HG02759 (cell line): ENCODE measurements around the gene GGT1.
"Not testable (repeated sequence)": the region's sequence is repeated elsewhere in the genome, so short reads cannot be mapped to it uniquely, and the experiment has no call there.

Experiments
- ATAC-seq: cut with Tn5 transposase; IDR thresholded peaks from one replicate; pipeline ENCODE4 v1.9.1; 2021; ENCODE audit warnings: mild to moderate bottlenecking, moderate library complexity; ENCODE audit not compliant: unreplicated experiment

GGT1 gene

DNA sequence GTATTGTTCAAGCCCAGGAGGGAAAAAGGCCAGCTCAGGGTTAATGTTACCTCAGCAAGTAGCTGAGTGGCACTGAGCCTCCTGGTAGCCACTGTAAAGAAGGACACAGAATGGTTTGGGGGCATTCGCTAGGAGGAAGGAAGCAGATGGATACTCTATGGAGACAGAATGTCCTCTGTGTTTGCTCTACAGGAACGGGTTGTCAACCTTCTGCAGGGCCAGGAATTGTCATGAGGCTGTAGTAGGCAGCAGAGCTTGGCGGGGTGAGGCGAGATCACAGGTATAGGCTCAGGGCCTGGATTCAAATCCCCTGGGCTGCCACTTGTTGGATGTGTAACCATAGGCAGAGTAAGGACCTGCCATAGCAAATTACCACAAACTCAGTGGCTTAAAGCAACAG is 7.1 kb upstream of the GGT1 start:
- no peak for ATAC-seq

GRCh38 chr22:24597076-24597475 is 5.9 kb upstream of the GGT1 start:
- ATAC-seq, result not testable (repeated sequence)

DNA sequence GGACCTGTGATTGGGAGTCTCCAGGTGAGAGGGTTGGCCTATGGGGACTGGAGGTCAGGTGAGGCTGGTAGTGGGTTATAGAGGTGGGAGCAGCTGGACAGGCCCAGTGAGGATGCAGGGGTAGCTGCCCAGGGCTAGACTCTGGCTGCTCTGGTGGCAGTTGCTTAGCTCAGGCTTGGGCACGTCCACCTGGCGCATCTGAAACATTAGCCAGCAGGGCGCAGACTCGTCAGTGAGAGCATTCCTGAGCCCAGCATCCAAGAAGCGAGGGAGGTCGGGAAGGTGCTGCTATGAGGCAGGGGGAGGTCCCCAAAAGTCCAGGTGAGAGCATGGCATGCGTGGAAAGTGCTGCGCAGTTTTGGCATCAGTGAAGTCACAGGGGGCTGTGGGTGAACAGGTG is 3.5 kb upstream of the GGT1 start:
- ATAC-seq, result no peak

DNA sequence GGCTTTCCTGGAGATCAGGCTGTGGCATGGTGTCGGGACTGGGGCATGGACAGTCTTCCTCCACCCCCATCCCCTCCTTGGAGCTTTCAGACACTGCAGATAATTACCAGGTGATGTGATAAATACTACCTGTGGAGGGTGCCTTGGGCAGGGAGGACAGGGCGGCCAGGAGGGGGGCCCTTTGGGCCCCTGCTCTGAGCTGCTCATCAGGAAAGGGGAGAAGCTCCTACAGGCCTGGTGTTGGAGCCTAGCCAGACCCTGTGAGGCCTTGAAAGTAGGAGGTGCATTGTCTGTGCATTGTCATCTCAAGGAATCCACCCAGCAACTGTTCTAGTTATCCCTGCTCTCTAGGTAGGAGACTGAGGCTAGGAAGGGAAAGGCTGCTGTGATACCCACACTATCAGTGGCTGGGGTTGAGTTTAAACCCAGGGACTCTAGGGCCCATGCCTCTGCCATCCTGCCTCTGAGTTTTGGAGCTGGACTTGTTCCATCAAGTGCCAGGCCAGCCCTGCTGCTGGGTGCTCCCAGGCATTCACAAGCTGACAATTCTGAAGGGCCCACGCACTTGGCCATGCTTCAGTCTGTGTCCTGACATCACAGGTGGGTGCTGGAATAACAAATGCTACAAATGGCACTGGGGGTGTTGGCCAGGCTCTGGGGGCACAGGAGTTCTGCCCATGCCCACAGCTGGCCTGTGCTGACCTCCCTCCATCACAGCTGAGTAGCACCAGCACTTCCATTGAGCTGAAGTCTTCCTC is 2.9 kb upstream of the GGT1 start:
- ATAC-seq, result not testable (repeated sequence)

- ATAC-seq, result no peak
Measured at GRCh38 chr22:24601217-24602104, 1.5 kb upstream of the GGT1 start.

- not testable (repeated sequence) for ATAC-seq
Measured at GRCh38 chr22:24602105-24602749, 766 bp upstream of the GGT1 start.

GRCh38 chr22:24603770-24604629 is 1.0 kb downstream of the GGT1 start:
- not testable (repeated sequence) for ATAC-seq

- not testable (repeated sequence) for ATAC-seq
Measured at GRCh38 chr22:24606340-24606739, 3.3 kb downstream of the GGT1 start.

DNA sequence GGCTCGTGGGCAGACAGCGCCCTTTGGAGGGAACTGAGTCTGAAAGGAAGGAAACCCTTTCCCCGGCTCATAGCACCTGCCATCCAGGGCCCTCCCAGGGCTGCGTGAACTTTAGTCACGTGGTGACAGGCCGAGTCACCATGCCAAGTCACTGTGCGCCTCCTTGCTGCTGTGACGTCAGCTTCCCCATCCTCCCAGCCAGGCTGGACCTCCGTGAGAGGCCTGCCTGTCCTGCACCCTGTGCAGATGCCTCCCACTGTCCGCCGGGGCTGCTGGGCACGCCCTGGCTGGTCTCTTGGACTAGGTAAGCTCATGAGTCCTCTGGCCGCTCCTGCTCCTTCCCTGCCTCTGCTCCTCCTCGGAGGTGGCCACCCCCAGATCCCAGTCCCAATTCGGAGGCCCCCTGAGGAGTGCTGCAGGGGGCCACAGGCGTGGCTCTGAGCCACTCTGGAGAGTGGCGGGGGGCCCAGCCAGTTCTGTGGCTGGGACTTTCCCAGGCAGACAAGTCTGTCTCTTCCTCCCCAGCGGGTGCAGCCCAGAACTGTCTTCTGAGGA is 4.5 kb downstream of the GGT1 start:
- peak; percentile 75 for ATAC-seq

DNA sequence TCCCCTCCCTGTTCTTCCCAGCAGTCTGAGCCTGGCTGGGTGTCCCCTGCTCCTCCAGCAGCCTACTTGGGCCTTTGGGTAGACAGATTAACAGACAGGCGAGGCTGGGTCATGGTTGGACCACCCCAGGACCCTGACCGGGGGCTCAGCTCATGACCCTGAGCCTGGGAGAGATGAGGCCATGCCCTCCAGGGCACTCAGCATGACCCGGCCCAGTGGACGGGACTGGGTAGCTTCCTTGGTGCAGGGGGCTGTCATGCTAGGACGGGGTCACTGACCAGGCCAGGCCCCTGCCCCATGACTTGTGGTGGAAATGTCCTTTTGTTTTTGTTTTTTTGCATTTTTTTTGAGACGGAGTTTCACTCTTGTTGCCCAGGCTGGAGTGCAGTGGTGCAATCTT is 5.3 kb downstream of the GGT1 start:
- ATAC-seq, result not testable (repeated sequence)

DNA sequence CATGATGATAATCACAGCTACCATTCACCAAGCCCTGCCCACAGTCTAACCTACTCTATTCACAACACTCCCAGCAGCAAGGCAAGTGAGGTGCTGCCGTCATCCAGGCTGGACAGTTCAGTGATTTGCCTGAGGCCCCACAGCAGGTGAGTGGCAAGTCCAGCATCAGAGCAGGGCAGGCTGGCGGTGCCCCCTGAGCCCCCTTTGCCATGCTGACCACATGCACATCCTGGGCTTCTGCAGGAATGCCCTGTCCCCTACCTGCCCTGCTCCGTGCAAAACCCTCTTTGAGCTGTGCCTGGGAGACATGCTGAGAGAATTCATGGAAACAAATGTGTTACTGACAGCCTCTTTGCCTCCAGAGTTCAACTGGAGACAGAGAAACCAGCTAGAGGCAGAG is 6.9 kb downstream of the GGT1 start:
- not testable (repeated sequence) for ATAC-seq

- not testable (repeated sequence) for ATAC-seq
Measured at GRCh38 chr22:24614794-24615193, 11.8 kb downstream of the GGT1 start.

DNA sequence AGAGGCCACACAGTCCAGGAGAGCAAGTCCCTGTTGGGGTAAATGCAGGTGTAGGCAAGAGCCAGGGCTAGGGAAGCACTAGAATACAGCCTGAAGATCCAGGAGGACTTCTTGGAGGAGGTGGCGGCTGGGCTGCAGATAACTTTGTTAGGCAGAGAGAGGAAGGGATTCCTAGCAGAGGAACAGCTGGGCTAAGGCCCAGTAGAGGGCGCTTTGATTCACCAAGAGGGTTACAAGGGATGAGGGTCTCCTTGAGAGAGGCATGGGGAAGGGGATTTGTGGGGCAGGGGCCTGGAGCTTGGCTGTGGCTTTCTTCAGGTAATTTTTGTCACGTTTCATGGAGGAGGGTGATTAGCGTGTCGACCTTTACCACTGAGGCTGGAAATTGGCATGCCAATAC is 18.3 kb downstream of the GGT1 start:
- not testable (repeated sequence) for ATAC-seq

DNA sequence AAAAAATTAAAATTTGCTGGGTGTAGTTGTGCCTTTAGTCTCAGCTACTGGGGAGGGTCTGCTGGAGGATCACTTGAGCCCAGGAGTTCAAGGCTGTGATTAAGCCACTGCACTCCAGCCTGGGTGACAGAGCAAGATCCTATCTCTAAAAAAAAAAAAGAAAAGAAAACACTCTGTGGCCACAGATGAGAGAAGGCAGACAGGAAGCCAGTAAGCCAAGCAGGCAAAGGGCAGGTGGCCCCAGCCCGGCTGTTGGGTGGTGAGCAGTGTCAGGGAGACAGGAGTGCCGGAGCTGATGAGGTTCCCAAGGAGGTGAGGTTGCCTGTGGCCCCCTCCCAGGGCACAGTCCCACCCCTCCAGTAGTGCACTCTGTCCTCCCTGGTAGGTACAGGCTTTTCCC is 19.6 kb downstream of the GGT1 start:
- ATAC-seq, result not testable (repeated sequence)

DNA sequence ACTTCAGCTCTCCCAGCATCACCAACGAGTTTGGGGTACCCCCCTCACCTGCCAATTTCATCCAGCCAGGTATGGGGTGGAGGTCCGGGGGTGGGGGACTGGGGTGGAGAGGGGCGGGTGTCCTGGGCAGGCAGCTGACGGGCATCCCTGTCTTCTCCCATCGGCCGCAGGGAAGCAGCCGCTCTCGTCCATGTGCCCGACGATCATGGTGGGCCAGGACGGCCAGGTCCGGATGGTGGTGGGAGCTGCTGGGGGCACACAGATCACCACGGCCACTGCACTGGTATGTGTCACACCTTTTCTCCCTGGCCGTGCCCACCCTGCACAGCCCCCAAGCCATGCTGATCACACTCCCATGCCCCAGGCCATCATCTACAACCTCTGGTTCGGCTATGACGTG is 24.9 kb downstream of the GGT1 start:
- ATAC-seq, result not testable (repeated sequence)

DNA sequence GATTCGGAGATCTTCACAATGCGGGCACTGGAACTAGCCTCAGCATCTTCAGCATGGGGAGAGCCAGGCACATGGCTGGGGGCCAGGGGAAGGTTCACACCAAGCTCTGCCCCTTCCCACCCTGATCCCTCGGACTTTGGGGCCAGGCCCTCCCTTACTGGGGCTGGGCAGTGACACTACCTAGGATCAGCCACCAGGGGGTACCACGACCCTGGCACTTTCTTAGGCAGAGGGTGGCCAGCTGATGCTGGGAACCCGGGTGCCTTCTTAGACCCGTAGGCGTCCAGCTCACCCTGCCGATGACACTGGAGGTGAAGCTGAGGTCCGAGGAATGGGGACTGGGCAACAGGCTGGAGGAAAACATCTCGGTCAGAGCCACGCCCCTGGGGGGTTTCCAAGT is 26.1 kb downstream of the GGT1 start:
- ATAC-seq, result not testable (repeated sequence)

- not testable (repeated sequence) for ATAC-seq
Measured at GRCh38 chr22:24630812-24631427, 27.9 kb downstream of the GGT1 start.

DNA sequence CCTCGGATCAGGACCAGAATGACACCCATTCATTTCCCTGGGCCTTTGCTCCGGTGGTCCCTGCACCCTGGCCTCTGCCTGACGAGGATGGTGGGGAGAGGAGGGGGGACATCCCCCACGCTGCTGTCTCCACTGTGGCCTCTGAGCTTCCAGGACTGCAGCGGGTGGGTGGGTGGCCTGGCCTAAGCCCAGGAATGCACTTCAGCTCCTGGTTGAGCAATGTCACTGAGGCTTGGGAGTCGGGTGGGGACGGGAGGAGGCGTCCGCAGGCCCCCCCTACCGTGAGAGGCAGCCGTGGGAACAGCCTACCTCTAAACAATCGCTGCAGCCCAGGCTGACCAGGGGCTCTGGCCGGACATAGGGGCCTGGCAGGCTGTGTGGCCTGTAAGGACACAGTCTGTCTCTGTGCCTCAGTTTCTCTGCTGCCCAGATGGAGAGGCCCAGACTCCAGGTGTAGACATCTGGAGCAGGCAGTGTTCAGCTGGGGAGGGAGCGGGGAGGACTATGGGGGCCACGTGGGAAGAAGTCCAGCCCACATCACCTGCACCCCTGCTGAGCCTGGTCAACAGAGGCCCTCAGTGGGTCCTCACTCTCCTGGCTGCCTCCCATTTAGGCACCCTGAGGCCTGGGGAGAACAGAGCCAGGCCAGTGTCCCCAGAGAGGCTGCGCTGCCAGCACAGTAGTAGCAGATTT is 28.6 kb downstream of the GGT1 start:
- ATAC-seq, result not testable (repeated sequence)

GRCh38 chr22:24632642-24633041 is 29.6 kb downstream of the GGT1 start:
- ATAC-seq, result not testable (repeated sequence)
